GM21528 (cell line): ENCODE results near the gene LRRC4C.

Source experiments
- ATAC-seq: cut with Tn5 transposase; IDR thresholded peaks from one replicate; pipeline ENCODE4 v1.9.1; 2021; ENCODE audit warnings: mild to moderate bottlenecking, moderate library complexity; ENCODE audit not compliant: unreplicated experiment, low FRiP score

The LRRC4C gene

GRCh38 chr11:41146326-41146725 lies 313.1 kb downstream of the LRRC4C start:
- ATAC-seq: no peak

GRCh38 chr11:41145420-41145819 lies 314.0 kb downstream of the LRRC4C start:
- no peak for ATAC-seq

GRCh38 chr11:41134971-41135370 lies 324.5 kb downstream of the LRRC4C start:
- ATAC-seq: no peak

- no peak for ATAC-seq
Observed at GRCh38 chr11:41133023-41133422, 326.4 kb downstream of the LRRC4C start.

- ATAC-seq: no peak
Observed at GRCh38 chr11:41121600-41121999, 337.9 kb downstream of the LRRC4C start.

GRCh38 chr11:41119484-41119883 lies 340.0 kb downstream of the LRRC4C start:
- no peak for ATAC-seq

GRCh38 chr11:41118521-41118920 lies 340.9 kb downstream of the LRRC4C start:
- no peak for ATAC-seq

GRCh38 chr11:41116970-41117369 lies 342.5 kb downstream of the LRRC4C start:
- no peak for ATAC-seq

- ATAC-seq: no peak
Observed at GRCh38 chr11:41115066-41115465, 344.4 kb downstream of the LRRC4C start.

- ATAC-seq: no peak
Observed at GRCh38 chr11:41113160-41113559, 346.3 kb downstream of the LRRC4C start.

- no peak for ATAC-seq
Observed at GRCh38 chr11:41110527-41110926, 348.9 kb downstream of the LRRC4C start.

GRCh38 chr11:41102471-41102870 lies 357.0 kb downstream of the LRRC4C start:
- ATAC-seq: no peak

GRCh38 chr11:41099654-41100053 lies 359.8 kb downstream of the LRRC4C start:
- no peak for ATAC-seq

- ATAC-seq: no peak
Observed at GRCh38 chr11:41085123-41085522, 374.3 kb downstream of the LRRC4C start.

GRCh38 chr11:41081756-41082285 lies 377.6 kb downstream of the LRRC4C start:
- no peak for ATAC-seq

- ATAC-seq: no peak
Observed at GRCh38 chr11:41074318-41074717, 385.1 kb downstream of the LRRC4C start.

- ATAC-seq: no peak
Observed at GRCh38 chr11:41065432-41065831, 394.0 kb downstream of the LRRC4C start.

GRCh38 chr11:41058138-41058537 lies 401.3 kb downstream of the LRRC4C start:
- no peak for ATAC-seq

- ATAC-seq: no peak
Observed at GRCh38 chr11:41056892-41057569, 402.4 kb downstream of the LRRC4C start.

- no peak for ATAC-seq
Observed at GRCh38 chr11:41053894-41054293, 405.6 kb downstream of the LRRC4C start.

- no peak for ATAC-seq
Observed at GRCh38 chr11:41051919-41052635, 407.4 kb downstream of the LRRC4C start.

- no peak for ATAC-seq
Observed at GRCh38 chr11:41050791-41051190, 408.7 kb downstream of the LRRC4C start.
